ENCODE measurements around the gene FCHO1.

FCHO1 gene

GRCh38 chr19:17751103-17751911, at the start of gene FCHO1:
Gene FCHO1, plus strand, starts transcription at chr19:17751477. Its CDS starts 3,688 bp downstream, at chr19:17755165.
- H3K4me3 ChIP-seq, result peak within 1 kb of the TSS; percentile 49 to 78 (median 61)
- H3K4me2 ChIP-seq, result peak within 1 kb of the TSS; percentile 90 to 100 (median 96)
- H3K36me3 ChIP-seq, result peaks cover 0 to 16% (median under 1%) of the 10 kb centered on the region in 11 experiments; a peak in 4 of 22 replicates
- peak within 1 kb of the TSS; percentile 73 to 87 (median 83) for H3K9ac ChIP-seq
- H4K20me1 ChIP-seq, result peaks cover 0 to 18% (median 10%) of the 10 kb centered on the region in 11 experiments; a peak in 13 of 22 replicates
- TF ChIP-seq Cebpa-rat (IDR thresholded peaks at IDR 0.05), result peak in 2 of 11 experiments; percentile 5 to 45; a peak in 1 of 22 replicates
- H3K27me3 ChIP-seq, result no peaks in the 10 kb centered on the region
- H3K4me1 ChIP-seq, result peaks cover 88 to 96% (median 95%) of the 10 kb centered on the region in 10 experiments
- H3K9me3 ChIP-seq (replicated peaks in 1 of 11), result no peaks in the 10 kb centered on the region
- peak within 1 kb of the TSS; percentile 76 to 96 (median 92) for H3K27ac ChIP-seq

- no peaks in the 10 kb centered on the region for H3K9me3 ChIP-seq (replicated peaks in 1 of 11)
- TF ChIP-seq Cebpa-rat (IDR thresholded peaks at IDR 0.05), result no peak
- no peaks in the 10 kb centered on the region for H3K36me3 ChIP-seq
- no peak overlapping the region for H3K27ac ChIP-seq
- no peak overlapping the region for H3K4me2 ChIP-seq
- H3K4me3 ChIP-seq, result no peak overlapping the region
- peaks cover 0 to 9% (median 2%) of the 10 kb centered on the region in 10 experiments; a peak in 7 of 20 replicates for H3K4me1 ChIP-seq
- no peak overlapping the region for H3K9ac ChIP-seq
- H4K20me1 ChIP-seq, result no peaks in the 10 kb centered on the region
- no peaks in the 10 kb centered on the region for H3K27me3 ChIP-seq
These were observed 47.3 kb upstream of the FCHO1 start for GRCh38 chr19:17703824-17704463.

GRCh38 chr19:17706750-17707181, 44.5 kb upstream of the FCHO1 start:
- TF ChIP-seq Cebpa-rat (IDR thresholded peaks at IDR 0.05), result no peak
- no peaks in the 10 kb centered on the region for H3K4me1 ChIP-seq
- H3K36me3 ChIP-seq, result no peaks in the 10 kb centered on the region
- no peaks in the 10 kb centered on the region for H3K27me3 ChIP-seq
- H3K27ac ChIP-seq, result no peak overlapping the region
- H3K4me3 ChIP-seq, result no peak overlapping the region
- no peaks in the 10 kb centered on the region for H4K20me1 ChIP-seq
- H3K9me3 ChIP-seq (replicated peaks in 1 of 11), result no peaks in the 10 kb centered on the region
- H3K9ac ChIP-seq, result no peak overlapping the region
- H3K4me2 ChIP-seq, result no peak overlapping the region

- Histone ChIP-seq H3K4me1 (peaks cover 4 to 16% (median 8%) of the 10 kb centered on the region in 10 experiments), H3K27ac (no peak overlapping the region), H4K20me1 (no peaks in the 10 kb centered on the region), H3K36me3 (no peaks in the 10 kb centered on the region), H3K9ac (no peak overlapping the region), H3K4me2 (no peak overlapping the region), H3K4me3 (no peak overlapping the region), H3K27me3 (no peaks in the 10 kb centered on the region), H3K9me3 (replicated peaks in 1 of 11) (no peaks in the 10 kb centered on the region)
- TF ChIP-seq Cebpa-rat (IDR thresholded peaks at IDR 0.05), result no peak
These were observed 39.4 kb upstream of the FCHO1 start for GRCh38 chr19:17711851-17712250.

- H3K27ac ChIP-seq, result peak overlapping the region in 9 of 11 experiments; percentile 52 to 83 (median 74); a peak in 14 of 22 replicates
- H3K9ac ChIP-seq, result peak overlapping the region in 1 of 11 experiments; percentile 64; a peak in 2 of 22 replicates
- H3K4me1 ChIP-seq, result peaks cover 36 to 46% (median 40%) of the 10 kb centered on the region in 10 experiments
- H3K4me2 ChIP-seq, result peak overlapping the region; percentile 54 to 85 (median 72); a peak in 21 of 22 replicates
- H3K27me3 ChIP-seq, result no peaks in the 10 kb centered on the region
- H4K20me1 ChIP-seq, result peaks cover 4 to 19% (median 16%) of the 10 kb centered on the region in 11 experiments; a peak in 15 of 22 replicates
- no peaks in the 10 kb centered on the region for H3K9me3 ChIP-seq (replicated peaks in 1 of 11)
- peaks cover 0 to 15% (median 8%) of the 10 kb centered on the region in 11 experiments; a peak in 14 of 22 replicates for H3K36me3 ChIP-seq
- TF ChIP-seq Cebpa-rat (IDR thresholded peaks at IDR 0.05), result no peak
- no peak overlapping the region for H3K4me3 ChIP-seq
These were observed 34.9 kb upstream of the FCHO1 start for GRCh38 chr19:17716309-17716929.

GRCh38 chr19:17718550-17718946, 32.7 kb upstream of the FCHO1 start:
- Histone ChIP-seq H3K27me3 (no peaks in the 10 kb centered on the region), H3K27ac (peak overlapping the region; percentile 82 to 98 (median 93); a peak in 21 of 22 replicates), H3K36me3 (peaks cover 9 to 31% (median 21%) of the 10 kb centered on the region in 11 experiments), H4K20me1 (peaks cover 11 to 38% (median 24%) of the 10 kb centered on the region in 11 experiments; a peak in 18 of 22 replicates), H3K4me1 (peaks cover 57 to 67% (median 61%) of the 10 kb centered on the region in 10 experiments), H3K9me3 (replicated peaks in 1 of 11) (peaks cover 0 to 4% (median 0%) of the 10 kb centered on the region in 11 experiments; a peak in 1 of 22 replicates), H3K9ac (peak overlapping the region in 9 of 11 experiments; percentile 86 to 100 (median 95); a peak in 18 of 22 replicates), H3K4me2 (peak overlapping the region; percentile 68 to 99 (median 94)), H3K4me3 (peak overlapping the region in 8 of 10 experiments; percentile 98 to 100 (median 99); a peak in 14 of 20 replicates)
- TF ChIP-seq Cebpa-rat (IDR thresholded peaks at IDR 0.05), result no peak

GRCh38 chr19:17718947-17719711, 32.1 kb upstream of the FCHO1 start, which contains the start of gene MAP1S:
Gene MAP1S, plus strand, starts transcription at chr19:17719480. Its CDS starts 23 bp downstream, at chr19:17719503.
- peak within 1 kb of the TSS; percentile 82 to 98 (median 93) for H3K27ac ChIP-seq
- H3K27me3 ChIP-seq, result no peaks in the 10 kb centered on the region
- peaks cover 0 to 4% (median 0%) of the 10 kb centered on the region in 11 experiments; a peak in 1 of 22 replicates for H3K9me3 ChIP-seq (replicated peaks in 1 of 11)
- TF ChIP-seq Cebpa-rat (IDR thresholded peaks at IDR 0.05), result no peak
- H3K4me2 ChIP-seq, result peak within 1 kb of the TSS; percentile 94 to 99 (median 97)
- H4K20me1 ChIP-seq, result peaks cover 13 to 44% (median 29%) of the 10 kb centered on the region in 11 experiments; a peak in 19 of 22 replicates
- peak within 1 kb of the TSS; percentile 96 to 100 (median 99) for H3K4me3 ChIP-seq
- H3K36me3 ChIP-seq, result peaks cover 15 to 37% (median 27%) of the 10 kb centered on the region in 11 experiments
- H3K4me1 ChIP-seq, result peaks cover 62 to 72% (median 66%) of the 10 kb centered on the region in 10 experiments
- peak within 1 kb of the TSS; percentile 86 to 100 (median 95) for H3K9ac ChIP-seq

Measured in BLaER1 treated with 17β-estradiol and CSF1 and Interleukin-3, amounts not matched to agents 10 nM and 100 nM (cell line).